Transverse colon (tissue), 4 donors: ENCODE results near the gene SEC61A1. TPM values are rescaled to one million over a fixed set of nuclear protein-coding genes. Genes with fewer than 3 reads are reported as not detected.

ENCODE experiments used
- DNase-seq: peaks from one replicate; pipeline ENCODE4 v3.0.0-alpha.2; 2019
- H3K27ac ChIP-seq, 4 donors: fragments of 200-600 bp; sonication (generic); 2 replicates each; pipeline ENCODE4 v1.5.1; 2016 to 2018; ENCODE audit warnings: inconsistent platforms in 4 of 4
- H3K27me3 ChIP-seq: fragments of 200-600 bp; sonication (generic); 2 replicates; pipeline ENCODE4 v1.5.1; 2017; ENCODE audit warnings: inconsistent platforms
- H3K36me3 ChIP-seq, 4 donors: fragments of 200-600 bp; sonication (generic); 2 replicates each; pipeline ENCODE4 v1.5.1; 2017 to 2019; ENCODE audit warnings: inconsistent platforms in 4 of 4
- H3K4me1 ChIP-seq, 4 donors: fragments of 200-600 bp; sonication (generic); 2 replicates each; pipeline ENCODE4 v1.5.1; 2017 to 2020; ENCODE audit warnings: inconsistent platforms in 4 of 4
- H3K4me3 ChIP-seq, 4 donors: fragments of 200-600 bp; sonication (generic); 1 replicate in 1 of 4; 2 replicates in 3 of 4; pipeline versions ENCODE4 v1.5.1 to v1.6.1; 2017 to 2019; ENCODE audit warnings: inconsistent platforms in 4 of 4
- H3K9me3 ChIP-seq, 2 donors: fragments of 200-600 bp; sonication (generic); 2 replicates each; pipeline ENCODE4 v1.5.1; 2017 to 2019; ENCODE audit warnings: inconsistent platforms in 2 of 2
- CTCF ChIP-seq, 5 experiments: fragments of 200-600 bp in 3 of 5; fragments of 450-650 bp in 2 of 5; sonication (generic) in 3 of 5; IDR thresholded peaks; 1 replicate in 2 of 5; 2 replicates in 3 of 5; pipeline ENCODE4 v1.5.1; 2016 to 2017; ENCODE audit warnings: antibody characterized with exemption in 5 of 5, inconsistent platforms in 3 of 5, mild to moderate bottlenecking in 2 of 5, moderate library complexity in 1 of 5
- EP300 ChIP-seq: sonication (generic); formaldehyde crosslinking; IDR thresholded peaks from one replicate; pipeline ENCODE4 v1.6.1; 2017; ENCODE audit warnings: antibody characterized with exemption, low read depth
- POLR2A ChIP-seq: fragments of 450-650 bp; IDR thresholded peaks from one replicate; pipeline ENCODE4 v1.6.1; 2016; ENCODE audit warnings: antibody characterized with exemption, mild to moderate bottlenecking, moderate library complexity
- POLR2AphosphoS5 ChIP-seq, 3 donors: sonication (generic); formaldehyde crosslinking; IDR thresholded peaks; one replicate each; pipeline ENCODE4 v1.6.1; 2016; ENCODE audit warnings: antibody characterized with exemption in 3 of 3
- WGBS, 2 donors: methylation state at CpG; one replicate each; pipeline ENCODE4 v1.1.5; 2018; ENCODE audit warnings: low coverage in 1 of 2; 5-methylcytosine and 5-hydroxymethylcytosine counted together
- in situ Hi-C, 4 donors: fragments of 200-750 bp; cut with MboI; loops; one replicate each; pipeline versions ENCODE4 v1.15.0 to v1.15.1; 2017; ENCODE audit warnings: low sequenced_read_pairs in 3 of 4, low pct_ligation_motif_present in 1 of 4, low pct_unique_long_range_greater_than_20kb in 1 of 4
- intact Hi-C: fragments of 100-400 bp; cut with DNase I; formaldehyde crosslinking; loops from one replicate; pipeline ENCODE4 v1.15.1; 2023; ENCODE audit warnings: low total_unique reads
- total RNA-seq, 4 donors: library from RNA; depleted of rRNA; stranded (reverse); fragments of >200 nt; gene quantifications; one replicate each; pipeline ENCODE4 v1.1.0, GENCODE V29; 2016

The SEC61A1 gene
- total RNA-seq, 4 donors from 2014 or later = 86.6 to 116 (median 115) TPM

GRCh38 chr3:128016502-128016901 is 35.7 kb upstream of the SEC61A1 start:
- in situ Hi-C loops = no loop called here
- no peak overlapping the region for H3K4me3 ChIP-seq
- peaks cover 7% of the 10 kb centered on the region for H3K27me3 ChIP-seq
- no peak overlapping the region for H3K27ac ChIP-seq
- H3K4me1 ChIP-seq = peaks cover 0 to under 1% (median 0%) of the 10 kb centered on the region in 4 donors
- intact Hi-C loops = no loop called here
- H3K9me3 ChIP-seq = no peaks in the 10 kb centered on the region
- TF ChIP-seq CTCF (IDR thresholded peaks at IDR 0.05) = no peak
- TF ChIP-seq POLR2A = no peak
- TF ChIP-seq POLR2AphosphoS5 (IDR thresholded peaks at IDR 0.05) = no peak
- TF ChIP-seq EP300 = no peak
- no peak for DNase-seq
- WGBS, 2 donors = 87 to 92% methylated on average over 1 of the region's 1 CpG
- H3K36me3 ChIP-seq = no peaks in the 10 kb centered on the region

DNA sequence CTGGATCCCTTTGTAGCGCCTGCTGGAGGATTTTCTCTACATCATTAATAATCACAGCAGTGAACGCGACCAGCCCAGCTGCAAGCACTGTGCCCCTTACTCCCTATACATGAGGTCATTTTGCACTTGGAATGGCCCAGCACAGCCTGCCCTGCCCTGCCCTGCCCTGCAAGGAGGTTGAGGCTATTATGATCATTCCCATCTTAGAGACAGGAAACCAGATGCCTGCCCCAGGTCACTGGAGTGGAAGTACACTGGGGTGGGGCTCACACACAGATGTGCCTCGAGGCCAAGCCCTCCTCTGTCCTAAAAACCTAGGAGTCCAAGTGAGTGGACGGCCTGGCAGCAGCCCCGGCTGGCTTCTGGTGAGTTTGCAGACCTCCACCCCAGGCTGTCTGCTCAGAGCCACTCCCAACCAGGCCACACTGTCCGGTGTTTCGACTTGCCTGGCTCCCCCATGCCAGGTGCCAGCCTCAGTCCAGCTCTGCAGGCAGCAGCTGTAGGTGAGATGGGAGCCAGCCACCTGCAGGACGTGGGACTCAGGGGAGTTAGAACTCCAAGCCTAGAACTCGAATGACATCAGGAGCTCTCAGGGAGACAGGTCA is 30.4 kb upstream of the SEC61A1 start:
- no peaks in the 10 kb centered on the region for H3K9me3 ChIP-seq
- in situ Hi-C loops = no loop called here
- DNase-seq = no peak
- no peaks in the 10 kb centered on the region for H3K4me1 ChIP-seq
- H3K4me3 ChIP-seq = no peak overlapping the region
- no peak for TF ChIP-seq POLR2AphosphoS5 (IDR thresholded peaks at IDR 0.05)
- no peak for TF ChIP-seq CTCF (IDR thresholded peaks at IDR 0.05)
- no peak for TF ChIP-seq POLR2A
- no peak for TF ChIP-seq EP300
- H3K27ac ChIP-seq = no peak overlapping the region
- H3K27me3 ChIP-seq = peaks cover 3% of the 10 kb centered on the region
- intact Hi-C loops = no loop called here
- 82% methylated on average over 7 of the region's 10 CpGs; no CpG with 5 or more reads in 1 of the 2 donors for WGBS, 2 donors
- H3K36me3 ChIP-seq = no peaks in the 10 kb centered on the region

DNA sequence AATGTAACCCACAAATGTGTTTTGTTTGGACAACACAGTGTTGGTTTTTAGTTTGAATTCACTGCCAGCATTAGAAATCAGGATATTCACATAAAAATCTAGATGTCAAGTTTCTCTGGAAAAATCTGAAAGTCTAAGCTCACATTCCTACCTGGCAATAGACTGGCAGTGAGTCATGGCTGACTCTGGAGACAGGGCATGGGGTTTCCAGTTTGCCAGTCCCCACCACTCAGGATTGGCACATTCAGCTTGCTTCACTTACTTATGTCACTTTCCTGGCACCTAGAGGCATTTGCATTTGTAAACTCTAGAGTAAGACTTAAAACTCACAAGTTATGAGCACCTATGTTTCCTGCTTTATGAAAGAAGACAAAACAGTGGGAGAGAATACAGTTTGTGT is 19.1 kb upstream of the SEC61A1 start:
- no peak for TF ChIP-seq POLR2AphosphoS5 (IDR thresholded peaks at IDR 0.05)
- TF ChIP-seq POLR2A = no peak
- TF ChIP-seq CTCF (IDR thresholded peaks at IDR 0.05) = no peak
- Histone ChIP-seq H3K9me3 (no peaks in the 10 kb centered on the region), H3K27me3 (no peaks in the 10 kb centered on the region), H3K27ac (no peak overlapping the region), H3K4me3 (no peak overlapping the region), H3K4me1 (no peaks in the 10 kb centered on the region), H3K36me3 (no peaks in the 10 kb centered on the region)
- intact Hi-C loops (no loop called here), in situ Hi-C loops (no loop called here)
- no peak for DNase-seq

DNA sequence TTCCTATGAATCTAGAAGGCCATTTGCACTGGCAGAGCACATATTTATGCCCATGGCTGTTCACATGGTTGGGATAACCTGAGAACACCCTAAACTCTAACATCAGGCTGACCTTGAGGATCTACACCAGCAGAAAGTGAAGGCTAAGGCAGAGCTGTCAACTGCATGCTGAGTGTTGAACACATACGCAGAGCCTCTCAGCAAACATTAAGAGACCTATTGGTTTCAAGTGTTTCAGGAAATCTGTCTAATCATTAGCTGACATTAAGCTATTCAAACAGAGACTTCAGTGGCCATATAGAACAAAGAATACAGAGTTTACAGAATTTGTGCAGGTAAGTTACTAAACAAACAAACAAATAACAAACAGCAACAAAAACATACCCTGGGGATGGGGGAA is 16.1 kb upstream of the SEC61A1 start:
- H3K27me3 ChIP-seq = peaks cover 10% of the 10 kb centered on the region
- in situ Hi-C loops = no loop called here
- no peak overlapping the region for H3K4me3 ChIP-seq
- no peaks in the 10 kb centered on the region for H3K4me1 ChIP-seq
- no peaks in the 10 kb centered on the region for H3K36me3 ChIP-seq
- TF ChIP-seq POLR2AphosphoS5 (IDR thresholded peaks at IDR 0.05) = no peak
- no peak for TF ChIP-seq CTCF (IDR thresholded peaks at IDR 0.05)
- no peak for TF ChIP-seq POLR2A
- TF ChIP-seq EP300 = no peak
- DNase-seq = no peak
- H3K9me3 ChIP-seq = no peaks in the 10 kb centered on the region
- 88% methylated on average over 1 of the region's 1 CpG; no CpG with 5 or more reads in 1 of the 2 donors for WGBS, 2 donors
- no peak overlapping the region for H3K27ac ChIP-seq
- intact Hi-C loops = no loop called here
